Hematopoietic multipotent progenitor cell treated with erythropoietin and hydrocortisone succinate and interleukin-3 and kit ligand, for 4 days (in vitro differentiated cells): Measurements from ENCODE around the gene PGM1.

Experiments
- DNase-seq: peaks from one replicate; pipeline ENCODE4 v3.0.0-alpha.2; 2015

Gene PGM1

GRCh38 chr1:63635681-63636080, 42.5 kb downstream of the PGM1 start:
- DNase-seq: no peak

GRCh38 chr1:63636192-63637105, 43.2 kb downstream of the PGM1 start:
- DNase-seq: no peak

GRCh38 chr1:63638471-63638870, 45.3 kb downstream of the PGM1 start:
- DNase-seq: no peak

- DNase-seq: no peak
Measured at GRCh38 chr1:63638875-63639274, 45.7 kb downstream of the PGM1 start.

GRCh38 chr1:63640633-63641567, 47.7 kb downstream of the PGM1 start:
- peak; percentile 52 for DNase-seq

- no peak for DNase-seq
Measured at GRCh38 chr1:63641615-63642014, 48.4 kb downstream of the PGM1 start.

- no peak for DNase-seq
Measured at GRCh38 chr1:63642901-63643300, 49.7 kb downstream of the PGM1 start.

GRCh38 chr1:63643517-63643916, 50.3 kb downstream of the PGM1 start:
- DNase-seq: no peak

- DNase-seq: no peak
Measured at GRCh38 chr1:63643926-63644325, 50.7 kb downstream of the PGM1 start.

GRCh38 chr1:63645317-63645716, 52.1 kb downstream of the PGM1 start:
- no peak for DNase-seq

- DNase-seq: no peak
Measured at GRCh38 chr1:63648689-63649088, 55.5 kb downstream of the PGM1 start.

- DNase-seq: peak; percentile 66
Measured at GRCh38 chr1:63651161-63651701, 58.0 kb downstream of the PGM1 start.

GRCh38 chr1:63653976-63654375, 60.8 kb downstream of the PGM1 start:
- DNase-seq: no peak

- no peak for DNase-seq
Measured at GRCh38 chr1:63659448-63659847, 66.2 kb downstream of the PGM1 start.

- DNase-seq: no peak
Measured at GRCh38 chr1:63662056-63662836, 69.0 kb downstream of the PGM1 start.

GRCh38 chr1:63662841-63663240, 69.6 kb downstream of the PGM1 start:
- DNase-seq: no peak

GRCh38 chr1:63663301-63663700, 70.1 kb downstream of the PGM1 start:
- DNase-seq: no peak

- DNase-seq: no peak
Measured at GRCh38 chr1:63663873-63664272, 70.7 kb downstream of the PGM1 start.

- DNase-seq: no peak
Measured at GRCh38 chr1:63664742-63665141, 71.5 kb downstream of the PGM1 start.

- no peak for DNase-seq
Measured at GRCh38 chr1:63665410-63665809, 72.2 kb downstream of the PGM1 start.

GRCh38 chr1:63665824-63666223, 72.6 kb downstream of the PGM1 start:
- no peak for DNase-seq

GRCh38 chr1:63668298-63668697, 75.1 kb downstream of the PGM1 start:
- no peak for DNase-seq
